HepG2 (cell line): ENCODE results near the gene ARHGAP9.

ENCODE experiments used
- HNF4A ChIP-seq: sonication (generic); formaldehyde crosslinking; IDR thresholded peaks from 2 replicates; pipeline ENCODE4 v1.4.0; 2020; ENCODE audit warnings: missing genetic modification reagents
- HNRNPLL ChIP-seq: fragments of 200-400 bp; formaldehyde crosslinking; IDR thresholded peaks from 2 replicates; pipeline ENCODE4 v1.6.1; 2017; ENCODE audit warnings: mild to moderate bottlenecking, low read depth, low read length; ENCODE audit not compliant: poor library complexity, severe bottlenecking
- MAFK ChIP-seq, 2 experiments: IDR thresholded peaks in 1 of 2; conservative IDR thresholded peaks in 1 of 2; 2 replicates each; pipeline ENCODE4 v1.6.1; 2011; ENCODE audit warnings: improper control_type of control experiment in 2 of 2, low read length in 2 of 2
- MXD4 ChIP-seq: IDR thresholded peaks from 2 replicates; pipeline ENCODE4 v1.6.1; 2016; ENCODE audit warnings: mild to moderate bottlenecking, missing biosample characterization, missing genetic modification reagents
- NFYB ChIP-seq: sonication (generic); formaldehyde crosslinking; IDR thresholded peaks from 2 replicates; pipeline ENCODE4 v1.4.0; 2020; ENCODE audit warnings: missing genetic modification reagents
- RAD21 ChIP-seq: fragments of 450-650 bp; formaldehyde crosslinking; IDR thresholded peaks from 2 replicates; pipeline ENCODE4 v1.5.0; 2020; ENCODE audit warnings: mild to moderate bottlenecking
- SMC3 ChIP-seq: IDR thresholded peaks from 2 replicates; pipeline ENCODE4 v1.6.1; 2011; ENCODE audit warnings: low read length, improper control_type of control experiment
- ZNF207 ChIP-seq: fragments of 450-650 bp; IDR thresholded peaks from 2 replicates; pipeline ENCODE4 v1.6.1; 2016; ENCODE audit warnings: antibody characterized with exemption, borderline replicate concordance
- ZNF225 ChIP-seq: sonication (generic); formaldehyde crosslinking; IDR thresholded peaks from 2 replicates; pipeline ENCODE4 v1.4.0; 2020; ENCODE audit warnings: mild to moderate bottlenecking, missing genetic modification reagents
- ZNF687 ChIP-seq: sonication (generic); formaldehyde crosslinking; IDR thresholded peaks from 2 replicates; pipeline ENCODE4 v1.5.1; 2020; ENCODE audit warnings: mild to moderate bottlenecking, missing genetic modification reagents, moderate library complexity

GRCh38 chr12:57467212-57467874 is 12.3 kb downstream of the ARHGAP9 start:
- TF ChIP-seq SMC3 (no peak), HNF4A (CRISPR knock-in tag) (no peak), MAFK (conservative IDR thresholded peaks at IDR 0.05 in 1 of 2, IDR thresholded peaks at IDR 0.05 in 1 of 2; ENCODE audit: low read length in 2 of 2) (no peak), ZNF225 (CRISPR knock-in tag) (no peak), MXD4 (no peak), ZNF207 (no peak), RAD21 (CRISPR knock-in tag) (no peak), HNRNPLL (no peak), ZNF687 (no peak), NFYB (CRISPR knock-in tag) (no peak)
